ENCODE measurements around the gene STUB1.

STUB1 gene

GRCh38 chr16:722835-723633, 42.8 kb downstream of the STUB1 start:
- Histone ChIP-seq H3K4me1 (ENCODE audit: insufficient read depth, low read length, severe bottlenecking) (peaks cover 34% of the 10 kb centered on the region), H3K79me2 (ENCODE audit: insufficient read depth, low read length) (no peaks in the 10 kb centered on the region), H3K4me2 (ENCODE audit: low read length) (no peak overlapping the region), H3F3A (ENCODE audit: insufficient read depth, low read length) (peaks cover 4% of the 10 kb centered on the region; the same call in 1 of the 2 replicates), H3K27ac (ENCODE audit: low read depth, low read length, poor library complexity, severe bottlenecking) (no peak overlapping the region), H2AFZ (ENCODE audit: low read length) (no peak overlapping the region), H4K20me1 (ENCODE audit: insufficient read depth, low read length) (no peaks in the 10 kb centered on the region), H3K9ac (ENCODE audit: low read length) (no peak overlapping the region), H3K9me2 (ENCODE audit: low read depth, low read length) (no peaks in the 10 kb centered on the region), H3K9me3 (ENCODE audit: low read length) (no peaks in the 10 kb centered on the region), H3K36me3 (ENCODE audit: insufficient read depth, low read length) (peaks cover 8% of the 10 kb centered on the region), H3K27me3 (ENCODE audit: insufficient read depth, low read length) (peaks cover 5% of the 10 kb centered on the region), H3K4me3 (ENCODE audit: low read depth, low read length, poor library complexity, severe bottlenecking) (no peak overlapping the region)
- no peak for TF ChIP-seq EZH2 (IDR thresholded peaks at IDR 0.05; ENCODE audit: borderline replicate concordance, low read length)
- no peak for TF ChIP-seq CTCF (IDR thresholded peaks at IDR 0.05; ENCODE audit: low read length)

DNA sequence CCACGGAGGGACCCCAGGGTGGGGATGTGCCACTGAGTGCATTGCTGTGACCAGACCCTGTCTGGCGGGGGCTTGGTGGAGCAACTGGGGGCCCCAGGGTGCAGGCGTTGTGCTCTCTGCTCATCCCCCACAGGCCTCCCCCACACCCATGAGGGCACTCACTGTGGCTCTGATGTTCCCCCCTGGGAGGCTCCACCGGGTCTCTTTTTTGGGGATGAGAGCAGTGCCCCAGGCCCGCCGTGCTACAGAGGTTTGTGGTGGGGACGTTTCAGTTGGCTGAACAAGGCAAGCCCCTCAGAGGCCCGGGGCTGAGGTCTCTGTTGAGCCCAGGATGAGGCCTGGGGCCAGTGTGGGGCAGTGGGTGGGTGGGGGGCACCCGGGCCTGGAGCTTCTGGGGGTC, 43.5 kb downstream of the STUB1 start:
- H3K9ac ChIP-seq (ENCODE audit: low read length), result no peak overlapping the region
- H3K27me3 ChIP-seq (ENCODE audit: insufficient read depth, low read length), result no peaks in the 10 kb centered on the region
- H3K4me2 ChIP-seq (ENCODE audit: low read length), result no peak overlapping the region
- H3K36me3 ChIP-seq (ENCODE audit: insufficient read depth, low read length), result peaks cover 8% of the 10 kb centered on the region
- peaks cover 4% of the 10 kb centered on the region; the same call in 1 of the 2 replicates for H3F3A ChIP-seq (ENCODE audit: insufficient read depth, low read length)
- H4K20me1 ChIP-seq (ENCODE audit: insufficient read depth, low read length), result no peaks in the 10 kb centered on the region
- no peaks in the 10 kb centered on the region for H3K9me2 ChIP-seq (ENCODE audit: low read depth, low read length)
- peaks cover 38% of the 10 kb centered on the region for H3K4me1 ChIP-seq (ENCODE audit: insufficient read depth, low read length, severe bottlenecking)
- H3K9me3 ChIP-seq (ENCODE audit: low read length), result no peaks in the 10 kb centered on the region
- no peak overlapping the region for H3K4me3 ChIP-seq (ENCODE audit: low read depth, low read length, poor library complexity, severe bottlenecking)
- H3K79me2 ChIP-seq (ENCODE audit: insufficient read depth, low read length), result no peaks in the 10 kb centered on the region
- no peak overlapping the region for H3K27ac ChIP-seq (ENCODE audit: low read depth, low read length, poor library complexity, severe bottlenecking)
- no peak overlapping the region for H2AFZ ChIP-seq (ENCODE audit: low read length)
- TF ChIP-seq CTCF (IDR thresholded peaks at IDR 0.05; ENCODE audit: low read length), result no peak
- TF ChIP-seq EZH2 (IDR thresholded peaks at IDR 0.05; ENCODE audit: borderline replicate concordance, low read length), result no peak

- H3K9me2 ChIP-seq (ENCODE audit: low read depth, low read length), result no peaks in the 10 kb centered on the region
- H2AFZ ChIP-seq (ENCODE audit: low read length), result no peak overlapping the region
- H3K4me1 ChIP-seq (ENCODE audit: insufficient read depth, low read length, severe bottlenecking), result peaks cover 44% of the 10 kb centered on the region
- H3K9me3 ChIP-seq (ENCODE audit: low read length), result no peaks in the 10 kb centered on the region
- no peaks in the 10 kb centered on the region for H4K20me1 ChIP-seq (ENCODE audit: insufficient read depth, low read length)
- no peak overlapping the region for H3K4me3 ChIP-seq (ENCODE audit: low read depth, low read length, poor library complexity, severe bottlenecking)
- no peak overlapping the region for H3K27ac ChIP-seq (ENCODE audit: low read depth, low read length, poor library complexity, severe bottlenecking)
- no peaks in the 10 kb centered on the region for H3K79me2 ChIP-seq (ENCODE audit: insufficient read depth, low read length)
- H3F3A ChIP-seq (ENCODE audit: insufficient read depth, low read length), result peaks cover 4% of the 10 kb centered on the region; the same call in 1 of the 2 replicates
- H3K36me3 ChIP-seq (ENCODE audit: insufficient read depth, low read length), result peaks cover 8% of the 10 kb centered on the region
- no peak overlapping the region for H3K9ac ChIP-seq (ENCODE audit: low read length)
- H3K4me2 ChIP-seq (ENCODE audit: low read length), result no peak overlapping the region
- no peak for TF ChIP-seq EZH2 (IDR thresholded peaks at IDR 0.05; ENCODE audit: borderline replicate concordance, low read length)
- no peak for TF ChIP-seq CTCF (IDR thresholded peaks at IDR 0.05; ENCODE audit: low read length)
- no peaks in the 10 kb centered on the region for H3K27me3 ChIP-seq (ENCODE audit: insufficient read depth, low read length)
These were observed 44.2 kb downstream of the STUB1 start for GRCh38 chr16:724188-725040.

Data from OCI-LY1 (cell line).